ENCODE measurements around the gene SARS2.

SARS2 gene

DNA sequence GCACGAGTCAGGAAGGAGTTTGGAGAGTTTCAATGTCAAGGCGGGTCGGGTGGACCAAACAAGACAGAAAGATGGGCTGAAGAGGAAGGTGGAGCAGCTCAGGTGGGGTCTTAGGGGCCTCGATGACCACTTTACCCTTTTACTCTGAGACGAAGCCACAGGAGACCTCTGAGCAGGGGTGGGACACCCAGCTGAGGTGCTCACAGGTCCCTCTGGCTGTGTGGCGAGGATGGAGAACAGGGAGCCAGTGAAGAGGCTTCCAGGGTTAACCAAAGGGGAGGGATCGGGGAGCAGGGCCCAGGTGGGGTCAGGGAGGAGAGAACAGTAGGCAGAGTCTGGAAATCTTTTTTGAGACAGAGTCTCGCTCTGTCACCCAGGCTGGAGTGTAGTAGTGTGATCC lies 16.6 kb downstream of the SARS2 start:
- H3K9ac ChIP-seq (ENCODE audit: low read length), result no peak overlapping the region
- H3K4me1 ChIP-seq (ENCODE audit: insufficient read depth, low read length, severe bottlenecking), result no peaks in the 10 kb centered on the region
- no peaks in the 10 kb centered on the region for H3K79me2 ChIP-seq (ENCODE audit: insufficient read depth, low read length)
- H3K9me2 ChIP-seq (ENCODE audit: low read depth, low read length), result no peaks in the 10 kb centered on the region
- no peak overlapping the region for H3K4me2 ChIP-seq (ENCODE audit: low read length)
- no peaks in the 10 kb centered on the region for H3F3A ChIP-seq (ENCODE audit: insufficient read depth, low read length)
- H3K36me3 ChIP-seq (ENCODE audit: insufficient read depth, low read length), result 0 out of 2 replicates have a peak, but pooled peaks cover 4% of the 10 kb centered on the region
- H2AFZ ChIP-seq (ENCODE audit: low read length), result no peak overlapping the region
- no peaks in the 10 kb centered on the region for H3K9me3 ChIP-seq (ENCODE audit: low read length)
- no peaks in the 10 kb centered on the region for H3K27me3 ChIP-seq (ENCODE audit: insufficient read depth, low read length)
- TF ChIP-seq, protein P1, sequence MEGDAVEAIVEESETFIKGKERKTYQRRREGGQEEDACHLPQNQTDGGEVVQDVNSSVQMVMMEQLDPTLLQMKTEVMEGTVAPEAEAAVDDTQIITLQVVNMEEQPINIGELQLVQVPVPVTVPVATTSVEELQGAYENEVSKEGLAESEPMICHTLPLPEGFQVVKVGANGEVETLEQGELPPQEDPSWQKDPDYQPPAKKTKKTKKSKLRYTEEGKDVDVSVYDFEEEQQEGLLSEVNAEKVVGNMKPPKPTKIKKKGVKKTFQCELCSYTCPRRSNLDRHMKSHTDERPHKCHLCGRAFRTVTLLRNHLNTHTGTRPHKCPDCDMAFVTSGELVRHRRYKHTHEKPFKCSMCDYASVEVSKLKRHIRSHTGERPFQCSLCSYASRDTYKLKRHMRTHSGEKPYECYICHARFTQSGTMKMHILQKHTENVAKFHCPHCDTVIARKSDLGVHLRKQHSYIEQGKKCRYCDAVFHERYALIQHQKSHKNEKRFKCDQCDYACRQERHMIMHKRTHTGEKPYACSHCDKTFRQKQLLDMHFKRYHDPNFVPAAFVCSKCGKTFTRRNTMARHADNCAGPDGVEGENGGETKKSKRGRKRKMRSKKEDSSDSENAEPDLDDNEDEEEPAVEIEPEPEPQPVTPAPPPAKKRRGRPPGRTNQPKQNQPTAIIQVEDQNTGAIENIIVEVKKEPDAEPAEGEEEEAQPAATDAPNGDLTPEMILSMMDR (IDR thresholded peaks at IDR 0.05; ENCODE audit: low read length), result no peak
- no peak for TF ChIP-seq EZH2 (IDR thresholded peaks at IDR 0.05; ENCODE audit: borderline replicate concordance, low read length)
- no peaks in the 10 kb centered on the region for H4K20me1 ChIP-seq (ENCODE audit: insufficient read depth, low read length)
- H3K4me3 ChIP-seq (ENCODE audit: low read depth, low read length, poor library complexity, severe bottlenecking), result no peak overlapping the region
- no peak overlapping the region for H3K27ac ChIP-seq (ENCODE audit: low read depth, low read length, poor library complexity, severe bottlenecking)

DNA sequence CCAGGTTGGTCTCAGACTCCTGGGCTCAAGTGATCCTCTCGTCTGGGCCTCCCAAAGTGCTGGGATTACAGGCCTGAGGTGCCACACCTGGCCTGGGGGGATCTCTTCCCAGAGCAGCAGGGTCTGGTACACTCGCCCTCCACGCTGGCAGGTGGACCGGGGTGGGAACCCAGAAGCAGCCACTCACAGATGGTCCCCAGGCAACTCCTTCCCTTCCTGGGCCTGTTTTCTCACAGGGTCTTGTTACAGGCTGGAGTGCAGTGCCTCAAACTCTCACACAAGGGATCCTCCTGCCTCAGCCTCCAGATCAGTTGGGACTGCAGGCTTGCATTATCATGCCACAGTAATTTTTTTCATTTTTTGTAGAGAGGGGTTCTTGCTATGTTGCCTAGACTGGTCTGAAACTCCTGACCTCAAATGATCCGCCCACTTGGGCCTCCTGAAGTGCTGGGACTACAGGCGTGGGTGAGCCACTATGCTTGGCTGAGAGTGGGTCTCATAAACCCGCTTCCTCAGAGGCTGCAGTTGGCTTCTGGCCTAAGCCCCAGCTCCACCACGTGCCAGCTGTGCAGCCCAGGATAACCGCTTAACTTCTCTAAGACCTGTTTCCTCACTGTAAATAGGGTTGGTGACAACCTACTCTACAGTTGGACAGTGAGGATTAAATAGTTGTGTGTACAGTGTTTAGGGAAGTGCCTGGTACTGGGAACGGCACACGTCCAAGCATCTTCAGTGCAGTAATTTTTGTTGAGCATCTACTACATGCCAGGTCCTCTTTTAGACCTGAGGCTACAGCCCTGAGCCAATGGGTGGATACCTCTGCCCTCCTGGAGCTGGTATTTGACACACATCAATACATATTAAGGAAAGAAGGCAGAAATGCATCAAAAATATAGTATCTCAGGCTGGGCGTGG lies 17.7 kb downstream of the SARS2 start:
- no peaks in the 10 kb centered on the region for H3F3A ChIP-seq (ENCODE audit: insufficient read depth, low read length)
- no peaks in the 10 kb centered on the region for H3K9me2 ChIP-seq (ENCODE audit: low read depth, low read length)
- TF ChIP-seq, protein P1 (IDR thresholded peaks at IDR 0.05; ENCODE audit: low read length), result no peak
- no peak for TF ChIP-seq EZH2 (IDR thresholded peaks at IDR 0.05; ENCODE audit: borderline replicate concordance, low read length)
- H3K9me3 ChIP-seq (ENCODE audit: low read length), result no peaks in the 10 kb centered on the region
- no peaks in the 10 kb centered on the region for H4K20me1 ChIP-seq (ENCODE audit: insufficient read depth, low read length)
- H3K4me2 ChIP-seq (ENCODE audit: low read length), result no peak overlapping the region
- H3K36me3 ChIP-seq (ENCODE audit: insufficient read depth, low read length), result peaks cover 12% of the 10 kb centered on the region
- no peaks in the 10 kb centered on the region for H3K4me1 ChIP-seq (ENCODE audit: insufficient read depth, low read length, severe bottlenecking)
- H3K79me2 ChIP-seq (ENCODE audit: insufficient read depth, low read length), result no peaks in the 10 kb centered on the region
- H3K27me3 ChIP-seq (ENCODE audit: insufficient read depth, low read length), result no peaks in the 10 kb centered on the region
- no peak overlapping the region for H3K27ac ChIP-seq (ENCODE audit: low read depth, low read length, poor library complexity, severe bottlenecking)
- H3K4me3 ChIP-seq (ENCODE audit: low read depth, low read length, poor library complexity, severe bottlenecking), result no peak overlapping the region
- no peak overlapping the region for H2AFZ ChIP-seq (ENCODE audit: low read length)
- no peak overlapping the region for H3K9ac ChIP-seq (ENCODE audit: low read length)

DNA sequence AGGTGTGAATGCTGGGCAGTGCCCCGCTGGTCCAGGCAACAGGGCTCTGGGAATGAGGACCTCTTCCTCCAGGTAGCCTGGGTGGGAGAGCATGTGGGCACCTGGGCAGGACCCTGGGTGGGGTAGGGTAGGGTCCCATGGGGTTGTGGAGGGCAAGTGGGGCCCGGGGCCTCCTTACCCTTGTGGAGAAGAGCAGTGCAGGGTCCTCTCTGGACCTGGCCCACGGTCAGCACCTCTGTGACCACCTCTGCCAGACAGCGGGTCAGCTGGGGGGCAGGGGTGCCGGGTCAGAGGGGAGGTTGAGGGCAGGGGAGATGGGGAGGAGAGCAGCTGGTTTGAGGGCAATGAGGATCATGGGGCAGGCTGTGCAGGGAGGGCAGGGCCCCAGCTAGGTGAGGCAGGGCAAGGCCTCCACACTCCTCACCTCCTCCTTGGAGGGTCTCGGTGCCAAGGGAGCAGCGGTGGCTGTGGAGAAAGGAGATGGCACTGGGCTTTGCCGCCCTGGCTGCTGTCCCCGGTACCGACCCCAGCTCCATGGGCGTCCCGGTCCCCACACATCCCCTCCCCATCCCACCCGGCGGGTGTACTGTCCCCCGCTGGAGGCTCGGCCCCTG lies 19.1 kb downstream of the SARS2 start:
- Histone ChIP-seq H3K9me2 (ENCODE audit: low read depth, low read length) (no peaks in the 10 kb centered on the region), H3K9me3 (ENCODE audit: low read length) (no peaks in the 10 kb centered on the region), H2AFZ (ENCODE audit: low read length) (no peak overlapping the region), H4K20me1 (ENCODE audit: insufficient read depth, low read length) (no peaks in the 10 kb centered on the region), H3F3A (ENCODE audit: insufficient read depth, low read length) (no peaks in the 10 kb centered on the region), H3K79me2 (ENCODE audit: insufficient read depth, low read length) (no peaks in the 10 kb centered on the region), H3K27ac (ENCODE audit: low read depth, low read length, poor library complexity, severe bottlenecking) (no peak overlapping the region), H3K9ac (ENCODE audit: low read length) (no peak overlapping the region), H3K36me3 (ENCODE audit: insufficient read depth, low read length) (peaks cover 25% of the 10 kb centered on the region), H3K4me2 (ENCODE audit: low read length) (no peak overlapping the region), H3K4me3 (ENCODE audit: low read depth, low read length, poor library complexity, severe bottlenecking) (no peak overlapping the region), H3K4me1 (ENCODE audit: insufficient read depth, low read length, severe bottlenecking) (no peaks in the 10 kb centered on the region), H3K27me3 (ENCODE audit: insufficient read depth, low read length) (no peaks in the 10 kb centered on the region)
- TF ChIP-seq, protein P1 (IDR thresholded peaks at IDR 0.05; ENCODE audit: low read length), result no peak
- no peak for TF ChIP-seq EZH2 (IDR thresholded peaks at IDR 0.05; ENCODE audit: borderline replicate concordance, low read length)

Data from OCI-LY1 (cell line).